ENCODE results near the gene EARS2. TPM values are rescaled to one million over a fixed set of nuclear protein-coding genes. Genes with fewer than 3 reads are reported as not detected.
A peak's percentile ranks its signal among the peaks of the same experiment; 100 is the strongest.

Gene EARS2
- total and polyA plus RNA-seq, 10 donors, result 9.8 to 21.8 (median 17.2) TPM

- WGBS, 5 donors, result 26 to 50% (median 30%) methylated on average over 28 of the region's 28 CpGs
- no peaks in the 10 kb centered on the region for H3K9me3 ChIP-seq
- intact Hi-C loops (cut with DNase I; ENCODE audit: low total_unique reads), result loop anchor here (10.0 kb wide), 2 partner anchors 46 to 86 kb away; partner anchors contain the start of genes EARS2, NDUFAB1 and UBFD1
- peak overlapping the region; percentile 39 to 96 (median 91) for H3K27ac ChIP-seq
- TF ChIP-seq, protein P1, sequence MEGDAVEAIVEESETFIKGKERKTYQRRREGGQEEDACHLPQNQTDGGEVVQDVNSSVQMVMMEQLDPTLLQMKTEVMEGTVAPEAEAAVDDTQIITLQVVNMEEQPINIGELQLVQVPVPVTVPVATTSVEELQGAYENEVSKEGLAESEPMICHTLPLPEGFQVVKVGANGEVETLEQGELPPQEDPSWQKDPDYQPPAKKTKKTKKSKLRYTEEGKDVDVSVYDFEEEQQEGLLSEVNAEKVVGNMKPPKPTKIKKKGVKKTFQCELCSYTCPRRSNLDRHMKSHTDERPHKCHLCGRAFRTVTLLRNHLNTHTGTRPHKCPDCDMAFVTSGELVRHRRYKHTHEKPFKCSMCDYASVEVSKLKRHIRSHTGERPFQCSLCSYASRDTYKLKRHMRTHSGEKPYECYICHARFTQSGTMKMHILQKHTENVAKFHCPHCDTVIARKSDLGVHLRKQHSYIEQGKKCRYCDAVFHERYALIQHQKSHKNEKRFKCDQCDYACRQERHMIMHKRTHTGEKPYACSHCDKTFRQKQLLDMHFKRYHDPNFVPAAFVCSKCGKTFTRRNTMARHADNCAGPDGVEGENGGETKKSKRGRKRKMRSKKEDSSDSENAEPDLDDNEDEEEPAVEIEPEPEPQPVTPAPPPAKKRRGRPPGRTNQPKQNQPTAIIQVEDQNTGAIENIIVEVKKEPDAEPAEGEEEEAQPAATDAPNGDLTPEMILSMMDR (IDR thresholded peaks at IDR 0.05 in 8 of 11, conservative IDR thresholded peaks at IDR 0.05 in 3 of 11), result no peak
- TF ChIP-seq POLR2A (IDR thresholded peaks at IDR 0.05), result no peak
- TF ChIP-seq POLR2AphosphoS5 (IDR thresholded peaks at IDR 0.05), result no peak
- DNase-seq, result peak; percentile 72
- H3K4me1 ChIP-seq, result peaks cover 40 to 76% (median 60%) of the 10 kb centered on the region in 6 donors
- H3K36me3 ChIP-seq, result no peaks in the 10 kb centered on the region
- no peaks in the 10 kb centered on the region for H3K27me3 ChIP-seq (replicated peaks in 1 of 7)
- H3K4me3 ChIP-seq, result peak overlapping the region; percentile 73 to 99 (median 95)
Observed at GRCh38 chr16:23508589-23509440, 48.3 kb downstream of the EARS2 start.

DNA sequence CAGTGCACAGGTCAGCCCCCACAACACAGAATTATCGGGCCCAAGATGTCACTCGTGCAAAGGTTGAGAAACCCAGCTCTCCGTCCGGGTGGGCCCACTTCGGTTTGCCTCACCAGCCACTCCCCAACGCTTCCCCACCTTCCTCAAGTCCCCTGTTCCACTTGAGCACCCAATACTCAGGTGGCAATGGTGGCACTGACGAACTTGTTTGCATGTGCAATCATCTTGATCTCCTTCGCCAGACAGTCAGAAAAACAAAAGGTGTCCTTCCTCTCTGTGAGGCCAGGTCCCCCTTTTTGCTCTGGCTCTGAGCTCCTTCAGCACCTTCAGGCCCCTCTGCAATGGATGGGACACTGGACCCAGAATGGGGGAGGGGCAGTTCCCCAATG, 50.5 kb downstream of the EARS2 start:
- DNase-seq, result peak; percentile 83
- Histone ChIP-seq H3K27me3 (replicated peaks in 1 of 7) (no peaks in the 10 kb centered on the region), H3K27ac (peak overlapping the region in 7 of 8 donors; percentile 26 to 96 (median 96)), H3K4me3 (peak overlapping the region in 6 of 8 donors; percentile 2 to 99 (median 12)), H3K4me1 (peaks cover 51 to 95% (median 82%) of the 10 kb centered on the region in 6 donors), H3K36me3 (peaks cover 0 to 11% (median 0%) of the 10 kb centered on the region in 6 donors), H3K9me3 (no peaks in the 10 kb centered on the region)
- intact Hi-C loops (cut with DNase I; ENCODE audit: low total_unique reads), result loop anchor here (10.0 kb wide), 2 partner anchors 48 to 88 kb away; partner anchors contain the start of genes EARS2, NDUFAB1 and UBFD1
- TF ChIP-seq POLR2AphosphoS5 (IDR thresholded peaks at IDR 0.05) (peak in 2 of 3 donors; percentile 64 to 84), POLR2A (IDR thresholded peaks at IDR 0.05) (peak in 1 of 3 donors; percentile 57)
- TF ChIP-seq, protein P1 (IDR thresholded peaks at IDR 0.05 in 8 of 11, conservative IDR thresholded peaks at IDR 0.05 in 3 of 11), result no peak
- WGBS, 5 donors, result 63 to 93% (median 75%) methylated on average over 8 of the region's 8 CpGs

DNA sequence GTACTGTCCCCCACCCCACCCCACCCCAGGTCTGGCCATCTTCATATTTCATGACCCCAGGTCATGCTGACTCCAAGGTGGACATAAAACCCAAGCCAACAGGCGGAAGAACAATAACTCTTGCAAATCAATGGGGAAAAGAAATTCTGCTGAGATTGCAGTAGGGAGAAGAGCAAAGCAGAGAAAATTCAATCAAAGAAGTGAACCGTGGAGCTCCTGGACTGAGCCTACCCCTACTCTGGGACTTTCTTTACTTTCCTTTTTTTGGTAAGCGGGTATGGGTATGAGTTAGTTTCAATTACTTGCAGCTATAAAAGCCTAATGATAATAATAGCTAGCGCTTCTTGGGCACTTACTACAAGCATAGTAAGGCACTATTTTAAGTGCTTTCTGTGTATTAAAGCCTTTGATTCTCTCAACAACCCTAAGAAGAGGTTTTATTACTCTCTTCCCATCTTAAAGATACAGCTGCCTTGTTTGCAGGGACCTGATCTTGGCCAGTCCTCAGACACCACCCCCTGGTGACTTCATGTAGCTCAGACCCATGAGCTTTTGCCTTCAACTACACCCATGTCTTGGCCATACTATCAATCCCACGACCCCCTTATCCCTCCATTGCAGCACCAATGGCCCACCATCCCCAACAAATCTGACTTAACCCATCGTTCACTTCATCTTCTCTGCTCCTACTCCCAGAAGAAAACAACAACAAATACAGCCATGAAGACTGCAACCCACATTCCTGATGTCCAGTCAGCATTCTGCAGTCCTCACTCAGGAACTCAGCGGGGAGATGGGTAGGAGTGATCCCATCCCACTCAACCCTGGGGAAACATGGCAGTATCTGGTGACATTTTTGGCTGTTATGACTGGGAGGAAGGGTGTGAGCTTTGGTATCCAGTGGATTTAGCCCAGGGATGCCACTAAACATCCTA, 51.2 kb downstream of the EARS2 start:
- TF ChIP-seq, protein P1 (IDR thresholded peaks at IDR 0.05 in 8 of 11, conservative IDR thresholded peaks at IDR 0.05 in 3 of 11), result no peak
- H3K27me3 ChIP-seq (replicated peaks in 1 of 7), result no peaks in the 10 kb centered on the region
- H3K4me3 ChIP-seq, result peak overlapping the region in 5 of 8 donors; percentile 5 to 99 (median 16)
- WGBS, 5 donors, result 69 to 84% (median 82%) methylated on average over 7 of the region's 7 CpGs
- peak overlapping the region in 6 of 8 donors; percentile 39 to 96 (median 96) for H3K27ac ChIP-seq
- peaks cover 57 to 95% (median 87%) of the 10 kb centered on the region in 6 donors for H3K4me1 ChIP-seq
- intact Hi-C loops (cut with DNase I; ENCODE audit: low total_unique reads), result loop anchor here (10.0 kb wide), 2 partner anchors 49 to 89 kb away; partner anchors contain the start of genes EARS2, NDUFAB1 and UBFD1
- no peaks in the 10 kb centered on the region for H3K9me3 ChIP-seq
- peaks cover 0 to 17% (median 0%) of the 10 kb centered on the region in 6 donors for H3K36me3 ChIP-seq
- DNase-seq, result no peak
